Parathyroid adenoma (tissue), 2 donors: ENCODE measurements around the gene IST1.
"Not testable (repeated sequence)": the region's sequence is repeated elsewhere in the genome, so short reads cannot be mapped to it uniquely, and the experiment has no call there.

Source experiments
- H2AFZ ChIP-seq: fragments of 300-600 bp; sonication (generic); one replicate; pipeline ENCODE4 v1.7.0; 2017; ENCODE audit warnings: antibody characterized with exemption, mild to moderate bottlenecking
- H3K27ac ChIP-seq: fragments of 300-600 bp; sonication (generic); one replicate; pipeline ENCODE4 v1.7.0; 2017
- H3K27me3 ChIP-seq: fragments of 300-600 bp; sonication (generic); one replicate; pipeline ENCODE4 v1.7.0; 2017; ENCODE audit warnings: low read length; ENCODE audit not compliant: control insufficient read depth, insufficient read depth
- H3K36me3 ChIP-seq: fragments of 300-600 bp; sonication (generic); one replicate; pipeline ENCODE4 v1.7.0; 2017; ENCODE audit warnings: low read length; ENCODE audit not compliant: control insufficient read depth, insufficient read depth
- H3K4me1 ChIP-seq: fragments of 300-600 bp; sonication (generic); one replicate; pipeline ENCODE4 v1.7.0; 2017; ENCODE audit warnings: control low read depth
- H3K4me2 ChIP-seq: fragments of 300-600 bp; sonication (generic); one replicate; pipeline ENCODE4 v1.7.0; 2017; ENCODE audit warnings: low read length
- H3K4me3 ChIP-seq: fragments of 300-600 bp; sonication (generic); one replicate; pipeline ENCODE4 v1.7.0; 2017; ENCODE audit warnings: low read depth, low read length
- H3K79me2 ChIP-seq: fragments of 300-600 bp; sonication (generic); one replicate; pipeline ENCODE4 v1.7.0; 2017; ENCODE audit warnings: control low read depth
- H3K9ac ChIP-seq: fragments of 300-600 bp; sonication (generic); one replicate; pipeline ENCODE4 v1.7.0; 2017; ENCODE audit warnings: mild to moderate bottlenecking
- H3K9me3 ChIP-seq: fragments of 300-600 bp; sonication (generic); one replicate; pipeline ENCODE4 v1.7.0; 2017; ENCODE audit warnings: low read length; ENCODE audit not compliant: control insufficient read depth
- CTCF ChIP-seq: fragments of 300-600 bp; sonication (generic); IDR thresholded peaks from one replicate; pipeline ENCODE4 v1.7.0; 2017; ENCODE audit warnings: antibody characterized with exemption, mild to moderate bottlenecking
- donor health status: primary hyperparathyroidism.

Gene IST1

DNA sequence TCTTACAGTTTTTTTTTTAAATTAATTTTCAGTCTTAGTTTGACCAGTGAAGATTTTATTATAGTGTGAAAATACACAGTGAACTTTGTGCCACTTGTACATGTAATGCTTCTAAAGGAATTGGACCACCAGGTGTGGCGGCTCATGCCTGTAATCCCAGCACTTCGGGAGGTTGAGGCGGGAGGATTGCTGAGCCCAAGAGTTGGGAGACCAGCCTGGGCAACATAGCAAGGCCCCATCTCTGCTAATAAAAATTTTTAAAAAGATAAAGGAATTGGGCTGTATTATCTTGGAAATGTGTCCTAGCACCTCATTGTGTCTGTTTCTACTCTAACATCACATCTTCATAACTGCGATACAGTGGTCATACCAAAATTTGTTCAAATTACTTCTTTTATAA, 3.8 kb downstream of the IST1 start:
- H3K9me3 ChIP-seq: no peaks in the 10 kb centered on the region
- no peak overlapping the region for H2AFZ ChIP-seq
- no peaks in the 10 kb centered on the region for H3K36me3 ChIP-seq
- H3K9ac ChIP-seq: no peak overlapping the region
- no peak for TF ChIP-seq CTCF
- peaks cover 4% of the 10 kb centered on the region for H3K4me1 ChIP-seq
- no peak overlapping the region for H3K27ac ChIP-seq
- no peaks in the 10 kb centered on the region for H3K27me3 ChIP-seq
- no peak overlapping the region for H3K4me3 ChIP-seq
- H3K79me2 ChIP-seq: peaks cover 69% of the 10 kb centered on the region
- no peak overlapping the region for H3K4me2 ChIP-seq

GRCh38 chr16:71902656-71903365, 7.5 kb downstream of the IST1 start:
- Histone ChIP-seq H3K4me2 (no peak overlapping the region), H3K79me2 (peaks cover 77% of the 10 kb centered on the region), H3K4me3 (no peak overlapping the region), H3K27me3 (no peaks in the 10 kb centered on the region), H3K27ac (no peak overlapping the region), H2AFZ (no peak overlapping the region), H3K9me3 (no peaks in the 10 kb centered on the region), H3K4me1 (peaks cover 4% of the 10 kb centered on the region), H3K36me3 (no peaks in the 10 kb centered on the region), H3K9ac (no peak overlapping the region)
- no peak for TF ChIP-seq CTCF

DNA sequence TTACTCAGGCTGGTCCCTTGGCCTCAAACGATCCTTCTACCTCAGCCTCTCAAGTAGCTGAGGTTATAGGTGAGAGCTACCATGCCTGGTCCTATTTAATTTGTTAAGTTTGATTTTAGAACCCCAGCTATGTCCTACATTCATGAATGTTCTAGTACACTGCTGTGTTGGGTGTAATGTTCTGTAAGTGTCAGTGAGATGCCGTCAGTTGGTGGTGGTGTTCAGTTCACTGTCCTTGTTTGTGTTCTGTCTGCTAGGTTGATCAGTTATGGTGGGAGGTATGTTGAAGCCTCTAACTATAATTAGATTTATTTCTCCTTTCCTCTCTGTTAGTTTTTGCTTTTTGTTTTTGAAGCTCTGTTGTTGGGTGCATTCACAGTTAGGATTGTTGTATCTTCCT, 8.3 kb downstream of the IST1 start:
- no peak overlapping the region for H3K4me2 ChIP-seq
- TF ChIP-seq CTCF: no peak
- no peak overlapping the region for H3K27ac ChIP-seq
- H3K27me3 ChIP-seq: no peaks in the 10 kb centered on the region
- H3K36me3 ChIP-seq: no peaks in the 10 kb centered on the region
- H2AFZ ChIP-seq: no peak overlapping the region
- peaks cover 77% of the 10 kb centered on the region for H3K79me2 ChIP-seq
- H3K9me3 ChIP-seq: no peaks in the 10 kb centered on the region
- H3K9ac ChIP-seq: no peak overlapping the region
- no peak overlapping the region for H3K4me3 ChIP-seq
- peaks cover 4% of the 10 kb centered on the region for H3K4me1 ChIP-seq

- Histone ChIP-seq H2AFZ (no peak overlapping the region), H3K79me2 (peaks cover 77% of the 10 kb centered on the region), H3K36me3 (no peaks in the 10 kb centered on the region), H3K27me3 (no peaks in the 10 kb centered on the region), H3K4me1 (peaks cover 4% of the 10 kb centered on the region), H3K4me2 (no peak overlapping the region), H3K9ac (no peak overlapping the region), H3K9me3 (no peaks in the 10 kb centered on the region), H3K27ac (no peak overlapping the region), H3K4me3 (no peak overlapping the region)
- TF ChIP-seq CTCF: no peak
These were observed 8.9 kb downstream of the IST1 start for GRCh38 chr16:71904239-71904638.

- H3K4me2 ChIP-seq, H3K9me3 ChIP-seq, H3K27me3 ChIP-seq, H2AFZ ChIP-seq, H3K4me3 ChIP-seq, H3K4me1 ChIP-seq, H3K27ac ChIP-seq, H3K9ac ChIP-seq, H3K36me3 ChIP-seq: not testable (repeated sequence)
- peaks cover 86% of the 10 kb centered on the region for H3K79me2 ChIP-seq
These were observed 10.4 kb downstream of the IST1 start for GRCh38 chr16:71905765-71906164.
